Measurements from ENCODE around the gene OR6M1.

DNA sequence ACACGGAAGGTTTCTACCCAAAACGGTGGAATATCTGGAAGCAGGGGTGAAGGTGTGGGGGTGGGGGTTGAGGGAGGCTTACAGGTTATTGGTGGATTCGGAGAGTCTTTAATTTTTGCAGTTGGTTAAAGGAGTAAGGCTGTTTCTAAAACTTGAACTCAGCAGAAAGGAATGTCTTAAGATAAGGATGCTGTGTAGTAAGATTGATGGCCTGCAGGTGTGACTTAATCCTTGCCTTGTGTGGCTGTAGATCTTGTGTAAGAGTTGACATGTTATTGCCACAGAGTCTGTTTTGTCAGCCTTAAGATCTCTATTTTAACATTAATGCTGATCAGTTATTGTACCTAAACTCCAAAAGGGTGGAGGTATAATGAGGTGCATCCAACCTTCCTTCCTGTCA lies 16.4 kb upstream of the OR6M1 start:
- TF ChIP-seq GATA2 (IDR thresholded peaks at IDR 0.05; ENCODE audit: low read depth, low read length) = no peak
- TF ChIP-seq GATA3 (IDR thresholded peaks at IDR 0.05; ENCODE audit: low read depth, low read length) = no peak

All from SH-SY5Y (cell line).